Measurements from ENCODE around the gene CDK7. TPM values are rescaled to one million over a fixed set of nuclear protein-coding genes. Genes with fewer than 3 reads are reported as not detected.

CDK7 gene
- total RNA-seq = 10 to 100 TPM; 40.6 to 46.2 TPM

DNA sequence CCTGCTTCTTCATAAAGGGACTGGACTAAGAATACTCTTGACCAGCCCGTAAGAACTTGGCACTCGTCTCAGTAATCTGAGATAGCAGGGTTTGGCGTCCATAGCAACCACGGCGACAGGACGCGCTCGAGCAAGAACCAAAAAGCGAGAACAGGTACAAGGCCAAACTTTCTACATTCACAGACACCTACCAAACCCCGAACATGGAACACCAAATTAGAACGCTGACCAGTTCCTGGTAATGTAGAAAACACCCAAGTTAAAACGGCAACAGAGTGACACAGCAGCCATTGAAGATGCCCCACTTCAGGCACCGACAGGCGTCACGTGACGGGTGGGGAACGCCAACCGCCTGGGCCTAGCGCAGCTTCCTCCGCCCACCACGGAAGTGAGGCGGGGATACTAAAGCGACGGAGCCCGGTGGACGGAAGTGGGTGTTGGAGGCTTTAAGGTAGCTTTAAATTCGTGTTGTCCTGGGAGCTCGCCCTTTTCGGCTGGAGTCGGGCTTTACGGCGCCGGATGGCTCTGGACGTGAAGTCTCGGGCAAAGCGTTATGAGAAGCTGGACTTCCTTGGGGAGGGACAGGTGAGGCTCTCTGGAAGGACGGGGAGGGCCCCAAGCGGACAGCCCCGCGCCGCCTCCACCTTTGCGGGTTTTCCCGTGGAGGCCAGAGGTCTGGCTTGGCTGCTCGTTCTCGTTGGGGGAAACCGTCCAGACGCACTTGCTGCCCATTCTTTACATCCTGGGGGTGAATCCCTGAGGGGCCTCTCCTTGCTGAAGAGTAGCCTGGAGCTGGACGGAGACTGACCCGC lies at the start of gene CDK7:
TSS of gene CDK7 (plus strand) at position 430 of the 812 bp plus-strand sequence. CDS start at position 520, 90 bp downstream.
- H3K4me1 Mint-ChIP-seq (ENCODE audit: low read depth) = peaks cover 32% of the 10 kb centered on the region
- H3K4me3 Mint-ChIP-seq = peak within 1 kb of the TSS; percentile 94
- ChIA-PET CTCF (interaction anchor here (0.6 to 2.1 kb wide), 6 partner anchors 15 to 191 kb away, joined by 3 to 5 read pairs (median 4); partner anchors contain the start of genes CENPH and SLC30A5), POLR2A (interaction anchor here (1.2 to 1.8 kb wide), 4 partner anchors 16 to 113 kb away, joined by 3 to 5 read pairs (median 4); partner anchors contain the start of gene CENPH)
- H3K9me3 Mint-ChIP-seq = no peaks in the 10 kb centered on the region
- H3K27ac Mint-ChIP-seq = peak within 1 kb of the TSS; percentile 85
- H3K27me3 Mint-ChIP-seq = no peaks in the 10 kb centered on the region
- H3K36me3 Mint-ChIP-seq (ENCODE audit: low read depth) = peaks cover 16% of the 10 kb centered on the region
- intact Hi-C loops (cut with micrococcal nuclease) = no loop called here
- peak; percentile 100 for ATAC-seq
- peak; percentile 97 for DNase-seq
- TF ChIP-seq, protein P1, sequence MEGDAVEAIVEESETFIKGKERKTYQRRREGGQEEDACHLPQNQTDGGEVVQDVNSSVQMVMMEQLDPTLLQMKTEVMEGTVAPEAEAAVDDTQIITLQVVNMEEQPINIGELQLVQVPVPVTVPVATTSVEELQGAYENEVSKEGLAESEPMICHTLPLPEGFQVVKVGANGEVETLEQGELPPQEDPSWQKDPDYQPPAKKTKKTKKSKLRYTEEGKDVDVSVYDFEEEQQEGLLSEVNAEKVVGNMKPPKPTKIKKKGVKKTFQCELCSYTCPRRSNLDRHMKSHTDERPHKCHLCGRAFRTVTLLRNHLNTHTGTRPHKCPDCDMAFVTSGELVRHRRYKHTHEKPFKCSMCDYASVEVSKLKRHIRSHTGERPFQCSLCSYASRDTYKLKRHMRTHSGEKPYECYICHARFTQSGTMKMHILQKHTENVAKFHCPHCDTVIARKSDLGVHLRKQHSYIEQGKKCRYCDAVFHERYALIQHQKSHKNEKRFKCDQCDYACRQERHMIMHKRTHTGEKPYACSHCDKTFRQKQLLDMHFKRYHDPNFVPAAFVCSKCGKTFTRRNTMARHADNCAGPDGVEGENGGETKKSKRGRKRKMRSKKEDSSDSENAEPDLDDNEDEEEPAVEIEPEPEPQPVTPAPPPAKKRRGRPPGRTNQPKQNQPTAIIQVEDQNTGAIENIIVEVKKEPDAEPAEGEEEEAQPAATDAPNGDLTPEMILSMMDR (IDR thresholded peaks at IDR 0.05) = no peak

DNA sequence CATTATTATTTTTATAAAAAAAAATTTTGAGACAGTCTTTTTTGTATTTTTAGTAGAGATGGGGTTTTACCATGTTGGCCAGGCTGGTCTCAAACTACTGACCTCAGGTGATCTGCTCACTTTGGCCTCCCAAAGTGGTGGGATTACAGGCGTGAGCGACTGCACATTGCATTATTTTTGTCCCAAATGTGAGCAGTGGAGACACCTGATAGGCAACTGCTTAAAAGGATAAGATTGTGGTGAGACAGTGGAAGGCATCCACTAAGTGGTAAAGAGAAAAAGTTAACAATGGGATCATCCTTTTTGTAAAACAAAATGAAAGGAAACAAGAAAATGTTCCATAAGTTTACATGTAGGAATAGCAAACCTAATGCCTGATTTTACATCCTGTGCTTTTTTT lies 47.3 kb upstream of the CDK7 start:
- TF ChIP-seq, protein P1 (IDR thresholded peaks at IDR 0.05) = no peak
- intact Hi-C loops (cut with micrococcal nuclease) = no loop called here
- Mint-ChIP-seq H3K36me3 (ENCODE audit: low read depth) (peaks cover 11% of the 10 kb centered on the region), H3K27me3 (no peaks in the 10 kb centered on the region), H3K4me3 (no peak overlapping the region), H3K9me3 (no peaks in the 10 kb centered on the region), H3K4me1 (ENCODE audit: low read depth) (peaks cover 12% of the 10 kb centered on the region), H3K27ac (no peak overlapping the region)
- DNase-seq = no peak
- CTCF ChIA-PET = no interaction called here
- POLR2A ChIA-PET = interaction anchor here (0.6 kb wide), 1 partner anchor 576 kb away, joined by 3 read pairs; no protein-coding TSS in a partner anchor
- no peak for ATAC-seq

DNA sequence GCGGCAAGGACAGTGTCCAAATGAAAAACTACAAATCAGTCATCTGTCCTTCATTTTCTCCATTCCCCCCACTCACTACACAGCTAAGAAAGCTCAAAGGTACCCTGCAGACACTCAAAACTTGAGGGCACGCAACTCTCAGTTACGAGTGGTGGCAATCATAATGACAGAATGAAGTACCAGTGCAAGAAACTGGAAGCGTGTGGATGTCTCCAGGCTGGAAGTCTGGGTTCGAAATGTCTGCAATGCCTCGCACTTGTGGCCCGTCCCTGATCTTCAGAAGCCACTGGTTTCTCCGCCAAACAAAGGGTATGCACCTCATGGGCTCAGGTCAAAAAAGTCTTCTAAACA lies 45.9 kb upstream of the CDK7 start:
- CTCF ChIA-PET = interaction anchor here (1.0 to 2.4 kb wide), 2 partner anchors 19 to 95 kb away, joined by 3 to 21 read pairs; partner anchors contain the start of gene SLC30A5

DNA sequence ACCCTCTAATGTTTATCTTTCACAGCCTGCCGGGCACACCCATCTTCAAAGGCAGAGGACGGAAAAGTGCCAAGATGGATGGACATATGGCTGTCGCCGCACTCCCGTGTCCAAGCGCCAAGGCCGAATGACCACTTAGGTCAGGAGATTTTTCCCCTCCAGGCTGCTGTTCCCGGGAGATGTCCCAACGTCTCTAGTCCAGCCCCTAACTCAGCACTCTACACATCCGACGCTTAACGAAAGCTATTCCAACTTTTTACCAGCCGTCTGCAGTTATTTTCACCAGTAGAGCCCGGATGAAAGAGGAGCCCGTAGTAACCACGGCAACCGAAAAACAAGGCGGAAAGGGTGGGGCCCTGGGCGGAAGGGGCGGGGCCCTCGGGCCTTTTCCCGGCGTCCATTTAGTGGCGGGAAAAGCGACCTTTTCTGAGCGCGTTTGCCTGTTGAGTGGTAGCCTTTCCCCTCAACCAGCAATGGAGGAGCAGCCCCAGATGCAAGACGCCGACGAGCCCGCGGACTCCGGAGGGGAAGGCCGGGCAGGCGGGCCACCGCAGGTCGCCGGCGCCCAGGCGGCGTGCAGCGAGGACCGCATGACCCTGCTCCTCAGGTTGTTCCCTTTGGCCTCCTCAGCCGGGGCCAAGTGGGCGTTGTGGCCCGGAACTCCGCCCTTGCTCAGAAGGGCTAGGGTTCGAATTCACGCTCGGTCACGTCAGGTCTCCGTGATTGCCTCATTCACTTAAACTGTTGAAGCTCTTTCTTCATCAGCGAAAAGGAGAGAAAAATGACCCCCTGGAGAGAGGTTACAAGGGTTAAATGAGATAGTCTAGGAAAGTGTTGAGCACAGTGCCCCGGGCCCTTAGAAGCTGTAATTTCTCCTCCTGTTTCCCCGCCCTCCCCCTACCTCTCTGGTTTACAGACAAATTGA lies 45.3 kb upstream of the CDK7 start, which contains the start of gene CENPH:
TSS of gene CENPH (plus strand) at position 422 of the 925 bp plus-strand sequence. CDS start at position 474, 52 bp downstream.
- Mint-ChIP-seq H3K4me1 (ENCODE audit: low read depth) (peaks cover 12% of the 10 kb centered on the region), H3K27ac (peak within 1 kb of the TSS; percentile 98)
- POLR2A ChIA-PET = interaction anchor here (0.6 to 2.3 kb wide), 13 partner anchors 10 to 263 kb away, joined by 3 to 17 read pairs (median 3); partner anchors contain the start of genes AK6, CCNB1, RAD17 and TAF9

More for the DNA sequence above, 45.9 kb upstream of the CDK7 start:
- POLR2A ChIA-PET = interaction anchor here (0.6 to 2.3 kb wide), 7 partner anchors 22 to 181 kb away, joined by 3 to 17 read pairs (median 3); partner anchors contain the start of genes AK6, CCNB1, RAD17 and TAF9
- DNase-seq = no peak
- peak overlapping the region; percentile 98 for H3K4me3 Mint-ChIP-seq
- peaks cover 12% of the 10 kb centered on the region for H3K4me1 Mint-ChIP-seq (ENCODE audit: low read depth)
- TF ChIP-seq, protein P1 (IDR thresholded peaks at IDR 0.05) = no peak
- H3K36me3 Mint-ChIP-seq (ENCODE audit: low read depth) = peaks cover 17% of the 10 kb centered on the region
- peak overlapping the region; percentile 98 for H3K27ac Mint-ChIP-seq
- intact Hi-C loops (cut with micrococcal nuclease) = no loop called here
- no peak for ATAC-seq
- H3K27me3 Mint-ChIP-seq = no peaks in the 10 kb centered on the region
- H3K9me3 Mint-ChIP-seq = no peaks in the 10 kb centered on the region

More for the DNA sequence above, 45.3 kb upstream of the CDK7 start, which contains the start of gene CENPH:
- Mint-ChIP-seq H3K4me3 (peak within 1 kb of the TSS; percentile 98), H3K27me3 (no peaks in the 10 kb centered on the region), H3K36me3 (ENCODE audit: low read depth) (peaks cover 18% of the 10 kb centered on the region), H3K9me3 (no peaks in the 10 kb centered on the region)
- ATAC-seq = peak; percentile 91
- CTCF ChIA-PET = interaction anchor here (0.7 to 2.4 kb wide), 9 partner anchors 9 to 145 kb away, joined by 3 to 21 read pairs (median 3); partner anchors contain the start of genes CCDC125, CCNB1, CDK7 and SLC30A5
- DNase-seq = peak; percentile 94
- TF ChIP-seq, protein P1 (IDR thresholded peaks at IDR 0.05) = no peak
- intact Hi-C loops (cut with micrococcal nuclease) = no loop called here
